GM12878 (cell line): ENCODE results near the gene NCS1. TPM values are rescaled to one million over a fixed set of nuclear protein-coding genes. Genes with fewer than 3 reads are reported as not detected.

Source experiments
- BRCA1 ChIP-seq: IDR thresholded peaks from 2 replicates; pipeline ENCODE4 v1.6.1; 2011; ENCODE audit warnings: low read depth, low read length, improper control_type of control experiment
- CBX3 ChIP-seq: fragments of 200-600 bp; sonication (generic); IDR thresholded peaks from 2 replicates; pipeline ENCODE4 v1.6.1; 2016; ENCODE audit warnings: low read depth, borderline replicate concordance
- CEBPB ChIP-seq, 2 experiments: fragments of 150-350 bp in 1 of 2; IDR thresholded peaks; 2 replicates each; pipeline ENCODE4 v1.6.1; 2012 to 2014; ENCODE audit warnings: low read depth in 2 of 2, low read length in 2 of 2, borderline replicate concordance in 1 of 2, inconsistent platforms in 1 of 2
- HDAC2 ChIP-seq: fragments of 200-600 bp; sonication (generic); IDR thresholded peaks from 2 replicates; pipeline ENCODE4 v1.6.1; 2017
- IKZF1 ChIP-seq: fragments of 450-650 bp; conservative IDR thresholded peaks from 2 replicates; pipeline ENCODE4 v1.6.1; 2017; ENCODE audit warnings: antibody characterized with exemption, mild to moderate bottlenecking
- SMAD1 ChIP-seq: fragments of 450-650 bp; IDR thresholded peaks from 2 replicates; pipeline ENCODE4 v1.6.1; 2018; ENCODE audit warnings: mild to moderate bottlenecking, low read depth; ENCODE audit not compliant: partially characterized antibody
- ZNF207 ChIP-seq: fragments of 450-650 bp; IDR thresholded peaks from 2 replicates; pipeline ENCODE4 v1.6.1; 2014; ENCODE audit warnings: antibody characterized with exemption, mild to moderate bottlenecking, borderline replicate concordance
- ZNF622 ChIP-seq: fragments of 450-650 bp; IDR thresholded peaks from 2 replicates; pipeline ENCODE4 v1.6.1; 2017; ENCODE audit warnings: mild to moderate bottlenecking, inconsistent platforms
- ZSCAN29 ChIP-seq: fragments of 450-650 bp; IDR thresholded peaks from 2 replicates; pipeline ENCODE4 v1.6.1; 2017; ENCODE audit warnings: mild to moderate bottlenecking, moderate library complexity
- polyA plus RNA-seq, 11 experiments: library from polyadenylated mRNA; depleted of rRNA in 4 of 11; unstranded in 6 of 11; stranded (reverse) in 5 of 11; fragments of >200 nt; fragmentation: Nextera tagmentation in 4 of 11; fragmentation: Illumina TruSeq in 1 of 11; extraction: Ambion mirVana in 4 of 11; extraction: Trizol in 1 of 11; gene quantifications; 1 replicate in 1 of 11; 2 replicates in 10 of 11; pipeline versions ENCODE4 v1.2.1 to v1.2.3, GENCODE V29; 2011 to 2016; ENCODE audit warnings: inconsistent platforms in 2 of 11, missing spikeins in 2 of 11, low read depth in 1 of 11
- total RNA-seq, 4 experiments: library from RNA; depleted of rRNA in 3 of 4; stranded (reverse); fragments of >200 nt in 3 of 4; fragmentation: Illumina TruSeq in 1 of 4; extraction: Trizol in 1 of 4; gene quantifications; 2 replicates each; pipeline versions ENCODE4 v1.2.1 to v1.2.3, GENCODE V29; 2013 to 2021
- TF ChIP-seq, protein P1 (sequence below): IDR thresholded peaks from 2 replicates; pipeline ENCODE4 v1.6.1; 2011; ENCODE audit warnings: mild to moderate bottlenecking, low read depth, low read length, moderate library complexity; ENCODE audit not compliant: insufficient replicate concordance
- TF ChIP-seq, protein P2 (sequence below): IDR thresholded peaks from 2 replicates; pipeline ENCODE4 v1.6.1; 2012; ENCODE audit warnings: improper control_type of control experiment, low read depth, low read length; ENCODE audit not compliant: insufficient replicate concordance
- TF ChIP-seq, protein P3 (sequence below): fragments of 450-650 bp; IDR thresholded peaks from 2 replicates; pipeline ENCODE4 v1.6.1; 2017; ENCODE audit warnings: antibody characterized with exemption, mild to moderate bottlenecking, moderate library complexity
- TF ChIP-seq, protein P4 (sequence below): IDR thresholded peaks from 2 replicates; pipeline ENCODE4 v1.6.1; 2011; ENCODE audit warnings: low read depth, low read length, improper control_type of control experiment, borderline replicate concordance
- TF ChIP-seq, protein P5 (sequence below): fragments of 450-650 bp; IDR thresholded peaks from 2 replicates; pipeline ENCODE4 v1.6.1; 2017; ENCODE audit warnings: mild to moderate bottlenecking, moderate library complexity

Gene NCS1
- total and polyA plus RNA-seq, 10 of the 15 experiments (the other 5 are each of a cell fraction or from before 2014, with no cell fraction given): 0.04 to 0.22 (median 0.06) TPM; not detected in 4

DNA sequence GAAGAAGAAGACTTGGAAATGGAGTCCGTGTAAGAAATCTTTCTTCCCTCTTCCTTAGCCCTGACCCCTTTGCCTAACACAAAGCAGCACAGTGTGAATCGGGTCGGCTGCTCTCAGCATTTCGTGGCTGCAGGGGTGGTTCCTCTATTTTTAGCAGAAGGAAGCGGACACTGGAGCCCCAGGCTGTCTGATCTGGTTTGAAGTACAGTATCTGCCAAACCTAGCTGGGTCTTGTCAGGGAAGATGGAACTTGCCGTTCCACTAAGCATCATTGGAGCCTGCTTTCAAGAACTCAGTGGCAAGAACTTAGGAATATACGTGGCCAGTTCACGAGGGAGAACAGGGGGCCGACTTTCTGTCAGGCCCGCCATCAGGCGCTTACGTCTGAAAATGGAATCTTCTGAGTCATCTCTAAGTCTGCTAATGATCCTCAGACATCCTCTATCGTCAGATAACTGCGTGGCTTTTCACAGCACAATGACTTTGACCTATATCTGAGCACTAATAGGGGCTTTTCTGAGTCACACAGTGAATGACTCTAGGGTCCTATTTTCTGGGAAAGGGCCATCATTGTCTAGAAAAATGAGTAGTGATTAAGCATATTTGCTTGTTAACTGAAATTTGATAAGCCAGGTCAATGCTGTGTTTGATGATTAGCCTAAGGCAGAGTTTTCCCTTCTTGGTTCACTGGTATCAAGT is 43.3 kb upstream of the NCS1 start (continued):
- TF ChIP-seq, protein P1, sequence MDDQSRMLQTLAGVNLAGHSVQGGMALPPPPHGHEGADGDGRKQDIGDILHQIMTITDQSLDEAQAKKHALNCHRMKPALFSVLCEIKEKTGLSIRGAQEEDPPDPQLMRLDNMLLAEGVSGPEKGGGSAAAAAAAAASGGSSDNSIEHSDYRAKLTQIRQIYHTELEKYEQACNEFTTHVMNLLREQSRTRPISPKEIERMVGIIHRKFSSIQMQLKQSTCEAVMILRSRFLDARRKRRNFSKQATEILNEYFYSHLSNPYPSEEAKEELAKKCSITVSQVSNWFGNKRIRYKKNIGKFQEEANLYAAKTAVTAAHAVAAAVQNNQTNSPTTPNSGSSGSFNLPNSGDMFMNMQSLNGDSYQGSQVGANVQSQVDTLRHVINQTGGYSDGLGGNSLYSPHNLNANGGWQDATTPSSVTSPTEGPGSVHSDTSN: no peak
- TF ChIP-seq IKZF1: peak; percentile 85
- TF ChIP-seq ZNF622: no peak
- TF ChIP-seq SMAD1: no peak
- TF ChIP-seq, protein P2, sequence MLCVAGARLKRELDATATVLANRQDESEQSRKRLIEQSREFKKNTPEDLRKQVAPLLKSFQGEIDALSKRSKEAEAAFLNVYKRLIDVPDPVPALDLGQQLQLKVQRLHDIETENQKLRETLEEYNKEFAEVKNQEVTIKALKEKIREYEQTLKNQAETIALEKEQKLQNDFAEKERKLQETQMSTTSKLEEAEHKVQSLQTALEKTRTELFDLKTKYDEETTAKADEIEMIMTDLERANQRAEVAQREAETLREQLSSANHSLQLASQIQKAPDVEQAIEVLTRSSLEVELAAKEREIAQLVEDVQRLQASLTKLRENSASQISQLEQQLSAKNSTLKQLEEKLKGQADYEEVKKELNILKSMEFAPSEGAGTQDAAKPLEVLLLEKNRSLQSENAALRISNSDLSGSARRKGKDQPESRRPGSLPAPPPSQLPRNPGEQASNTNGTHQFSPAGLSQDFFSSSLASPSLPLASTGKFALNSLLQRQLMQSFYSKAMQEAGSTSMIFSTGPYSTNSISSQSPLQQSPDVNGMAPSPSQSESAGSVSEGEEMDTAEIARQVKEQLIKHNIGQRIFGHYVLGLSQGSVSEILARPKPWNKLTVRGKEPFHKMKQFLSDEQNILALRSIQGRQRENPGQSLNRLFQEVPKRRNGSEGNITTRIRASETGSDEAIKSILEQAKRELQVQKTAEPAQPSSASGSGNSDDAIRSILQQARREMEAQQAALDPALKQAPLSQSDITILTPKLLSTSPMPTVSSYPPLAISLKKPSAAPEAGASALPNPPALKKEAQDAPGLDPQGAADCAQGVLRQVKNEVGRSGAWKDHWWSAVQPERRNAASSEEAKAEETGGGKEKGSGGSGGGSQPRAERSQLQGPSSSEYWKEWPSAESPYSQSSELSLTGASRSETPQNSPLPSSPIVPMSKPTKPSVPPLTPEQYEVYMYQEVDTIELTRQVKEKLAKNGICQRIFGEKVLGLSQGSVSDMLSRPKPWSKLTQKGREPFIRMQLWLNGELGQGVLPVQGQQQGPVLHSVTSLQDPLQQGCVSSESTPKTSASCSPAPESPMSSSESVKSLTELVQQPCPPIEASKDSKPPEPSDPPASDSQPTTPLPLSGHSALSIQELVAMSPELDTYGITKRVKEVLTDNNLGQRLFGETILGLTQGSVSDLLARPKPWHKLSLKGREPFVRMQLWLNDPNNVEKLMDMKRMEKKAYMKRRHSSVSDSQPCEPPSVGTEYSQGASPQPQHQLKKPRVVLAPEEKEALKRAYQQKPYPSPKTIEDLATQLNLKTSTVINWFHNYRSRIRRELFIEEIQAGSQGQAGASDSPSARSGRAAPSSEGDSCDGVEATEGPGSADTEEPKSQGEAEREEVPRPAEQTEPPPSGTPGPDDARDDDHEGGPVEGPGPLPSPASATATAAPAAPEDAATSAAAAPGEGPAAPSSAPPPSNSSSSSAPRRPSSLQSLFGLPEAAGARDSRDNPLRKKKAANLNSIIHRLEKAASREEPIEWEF: peak; percentile 10
- no peak for TF ChIP-seq CEBPB (IDR thresholded peaks at IDR 0.05; ENCODE audit: borderline replicate concordance in 1 of 2, low read depth in 2 of 2, low read length in 2 of 2)
- TF ChIP-seq, protein P3, sequence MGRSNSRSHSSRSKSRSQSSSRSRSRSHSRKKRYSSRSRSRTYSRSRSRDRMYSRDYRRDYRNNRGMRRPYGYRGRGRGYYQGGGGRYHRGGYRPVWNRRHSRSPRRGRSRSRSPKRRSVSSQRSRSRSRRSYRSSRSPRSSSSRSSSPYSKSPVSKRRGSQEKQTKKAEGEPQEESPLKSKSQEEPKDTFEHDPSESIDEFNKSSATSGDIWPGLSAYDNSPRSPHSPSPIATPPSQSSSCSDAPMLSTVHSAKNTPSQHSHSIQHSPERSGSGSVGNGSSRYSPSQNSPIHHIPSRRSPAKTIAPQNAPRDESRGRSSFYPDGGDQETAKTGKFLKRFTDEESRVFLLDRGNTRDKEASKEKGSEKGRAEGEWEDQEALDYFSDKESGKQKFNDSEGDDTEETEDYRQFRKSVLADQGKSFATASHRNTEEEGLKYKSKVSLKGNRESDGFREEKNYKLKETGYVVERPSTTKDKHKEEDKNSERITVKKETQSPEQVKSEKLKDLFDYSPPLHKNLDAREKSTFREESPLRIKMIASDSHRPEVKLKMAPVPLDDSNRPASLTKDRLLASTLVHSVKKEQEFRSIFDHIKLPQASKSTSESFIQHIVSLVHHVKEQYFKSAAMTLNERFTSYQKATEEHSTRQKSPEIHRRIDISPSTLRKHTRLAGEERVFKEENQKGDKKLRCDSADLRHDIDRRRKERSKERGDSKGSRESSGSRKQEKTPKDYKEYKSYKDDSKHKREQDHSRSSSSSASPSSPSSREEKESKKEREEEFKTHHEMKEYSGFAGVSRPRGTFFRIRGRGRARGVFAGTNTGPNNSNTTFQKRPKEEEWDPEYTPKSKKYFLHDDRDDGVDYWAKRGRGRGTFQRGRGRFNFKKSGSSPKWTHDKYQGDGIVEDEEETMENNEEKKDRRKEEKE: no peak
- no peak for TF ChIP-seq BRCA1
- TF ChIP-seq HDAC2: no peak
- TF ChIP-seq, protein P4, sequence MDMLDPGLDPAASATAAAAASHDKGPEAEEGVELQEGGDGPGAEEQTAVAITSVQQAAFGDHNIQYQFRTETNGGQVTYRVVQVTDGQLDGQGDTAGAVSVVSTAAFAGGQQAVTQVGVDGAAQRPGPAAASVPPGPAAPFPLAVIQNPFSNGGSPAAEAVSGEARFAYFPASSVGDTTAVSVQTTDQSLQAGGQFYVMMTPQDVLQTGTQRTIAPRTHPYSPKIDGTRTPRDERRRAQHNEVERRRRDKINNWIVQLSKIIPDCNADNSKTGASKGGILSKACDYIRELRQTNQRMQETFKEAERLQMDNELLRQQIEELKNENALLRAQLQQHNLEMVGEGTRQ: no peak
- TF ChIP-seq, protein P5, sequence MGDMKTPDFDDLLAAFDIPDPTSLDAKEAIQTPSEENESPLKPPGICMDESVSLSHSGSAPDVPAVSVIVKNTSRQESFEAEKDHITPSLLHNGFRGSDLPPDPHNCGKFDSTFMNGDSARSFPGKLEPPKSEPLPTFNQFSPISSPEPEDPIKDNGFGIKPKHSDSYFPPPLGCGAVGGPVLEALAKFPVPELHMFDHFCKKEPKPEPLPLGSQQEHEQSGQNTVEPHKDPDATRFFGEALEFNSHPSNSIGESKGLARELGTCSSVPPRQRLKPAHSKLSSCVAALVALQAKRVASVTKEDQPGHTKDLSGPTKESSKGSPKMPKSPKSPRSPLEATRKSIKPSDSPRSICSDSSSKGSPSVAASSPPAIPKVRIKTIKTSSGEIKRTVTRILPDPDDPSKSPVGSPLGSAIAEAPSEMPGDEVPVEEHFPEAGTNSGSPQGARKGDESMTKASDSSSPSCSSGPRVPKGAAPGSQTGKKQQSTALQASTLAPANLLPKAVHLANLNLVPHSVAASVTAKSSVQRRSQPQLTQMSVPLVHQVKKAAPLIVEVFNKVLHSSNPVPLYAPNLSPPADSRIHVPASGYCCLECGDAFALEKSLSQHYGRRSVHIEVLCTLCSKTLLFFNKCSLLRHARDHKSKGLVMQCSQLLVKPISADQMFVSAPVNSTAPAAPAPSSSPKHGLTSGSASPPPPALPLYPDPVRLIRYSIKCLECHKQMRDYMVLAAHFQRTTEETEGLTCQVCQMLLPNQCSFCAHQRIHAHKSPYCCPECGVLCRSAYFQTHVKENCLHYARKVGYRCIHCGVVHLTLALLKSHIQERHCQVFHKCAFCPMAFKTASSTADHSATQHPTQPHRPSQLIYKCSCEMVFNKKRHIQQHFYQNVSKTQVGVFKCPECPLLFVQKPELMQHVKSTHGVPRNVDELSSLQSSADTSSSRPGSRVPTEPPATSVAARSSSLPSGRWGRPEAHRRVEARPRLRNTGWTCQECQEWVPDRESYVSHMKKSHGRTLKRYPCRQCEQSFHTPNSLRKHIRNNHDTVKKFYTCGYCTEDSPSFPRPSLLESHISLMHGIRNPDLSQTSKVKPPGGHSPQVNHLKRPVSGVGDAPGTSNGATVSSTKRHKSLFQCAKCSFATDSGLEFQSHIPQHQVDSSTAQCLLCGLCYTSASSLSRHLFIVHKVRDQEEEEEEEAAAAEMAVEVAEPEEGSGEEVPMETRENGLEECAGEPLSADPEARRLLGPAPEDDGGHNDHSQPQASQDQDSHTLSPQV: peak; percentile 96; the same call in 1 of the 2 replicates
- TF ChIP-seq CBX3: no peak
- TF ChIP-seq ZSCAN29: no peak
- TF ChIP-seq ZNF207: no peak
